ENCODE measurements around the gene SLC35F3. TPM values are rescaled to one million over a fixed set of nuclear protein-coding genes. Genes with fewer than 3 reads are reported as not detected.

SLC35F3 gene
- total RNA-seq, 2 experiments from 2014 or later, result 0.08 TPM; not detected in 1

GRCh38 chr1:234123867-234124266, 219.4 kb downstream of the SLC35F3 start:
- TF ChIP-seq CTCF (IDR thresholded peaks at IDR 0.05), result no peak
- Mint-ChIP-seq H3K4me3 (no peak overlapping the region), H3K27ac (no peak overlapping the region), H3K27me3 (peaks cover 6% of the 10 kb centered on the region), H3K36me3 (ENCODE audit: low read depth) (no peaks in the 10 kb centered on the region), H3K9me3 (no peaks in the 10 kb centered on the region), H3K4me1 (ENCODE audit: low read depth) (no peaks in the 10 kb centered on the region)
- Histone ChIP-seq H3K27ac (ENCODE audit: low read depth in 1 of 2, low read length in 2 of 2) (no peak overlapping the region), H3K36me3 (ENCODE audit: insufficient read depth, low read length) (no peaks in the 10 kb centered on the region), H3K4me1 (ENCODE audit: insufficient read depth, low read length) (no peaks in the 10 kb centered on the region), H3K27me3 (ENCODE audit: control insufficient read depth in 1 of 2, insufficient read depth in 2 of 2, low read length in 2 of 2) (peaks cover 9 to 31% of the 10 kb centered on the region in 2 experiments), H3K4me3 (ENCODE audit: low read length) (no peak overlapping the region), H3K9me3 (ENCODE audit: control insufficient read depth in 1 of 2, insufficient read depth in 1 of 2, low read length in 2 of 2) (no peaks in the 10 kb centered on the region)
- POLR2A ChIA-PET, result no interaction called here
- no peak for DNase-seq
- CTCF ChIA-PET, result no interaction called here
- intact Hi-C loops (cut with DNase I, micrococcal nuclease), result no loop called here
- ATAC-seq (ENCODE audit: poor library complexity), result no peak

GRCh38 chr1:234125283-234125682, 220.8 kb downstream of the SLC35F3 start:
- Histone ChIP-seq H3K9me3 (ENCODE audit: control insufficient read depth in 1 of 2, insufficient read depth in 1 of 2, low read length in 2 of 2) (no peaks in the 10 kb centered on the region), H3K27ac (ENCODE audit: low read depth in 1 of 2, low read length in 2 of 2) (no peak overlapping the region), H3K4me3 (ENCODE audit: low read length) (no peak overlapping the region), H3K4me1 (ENCODE audit: insufficient read depth, low read length) (no peaks in the 10 kb centered on the region), H3K27me3 (ENCODE audit: control insufficient read depth in 1 of 2, insufficient read depth in 2 of 2, low read length in 2 of 2) (peaks cover 9 to 31% of the 10 kb centered on the region in 2 experiments), H3K36me3 (ENCODE audit: insufficient read depth, low read length) (no peaks in the 10 kb centered on the region)
- no peak for TF ChIP-seq CTCF (IDR thresholded peaks at IDR 0.05)
- H3K27me3 Mint-ChIP-seq, result peaks cover 6% of the 10 kb centered on the region
- CTCF ChIA-PET, result interaction anchor here (1.7 to 1.8 kb wide), 2 partner anchors 11 to 273 kb away, joined by 4 to 5 read pairs; no protein-coding TSS in a partner anchor
- ATAC-seq (ENCODE audit: poor library complexity), result no peak
- no peak overlapping the region for H3K4me3 Mint-ChIP-seq
- no peak overlapping the region for H3K27ac Mint-ChIP-seq
- H3K4me1 Mint-ChIP-seq (ENCODE audit: low read depth), result no peaks in the 10 kb centered on the region
- peak in 5 of 14 experiments; percentile 5 to 35 (median 14) for DNase-seq
- intact Hi-C loops (cut with DNase I, micrococcal nuclease), result no loop called here
- H3K36me3 Mint-ChIP-seq (ENCODE audit: low read depth), result no peaks in the 10 kb centered on the region
- POLR2A ChIA-PET, result no interaction called here
- H3K9me3 Mint-ChIP-seq, result no peaks in the 10 kb centered on the region

GRCh38 chr1:234125714-234126113, 221.2 kb downstream of the SLC35F3 start:
- ChIA-PET CTCF (interaction anchor here (1.7 to 1.8 kb wide), 2 partner anchors 11 to 273 kb away, joined by 4 to 5 read pairs; no protein-coding TSS in a partner anchor), POLR2A (no interaction called here)
- no peaks in the 10 kb centered on the region for H3K9me3 Mint-ChIP-seq
- intact Hi-C loops (cut with DNase I, micrococcal nuclease), result no loop called here
- no peak for TF ChIP-seq CTCF (IDR thresholded peaks at IDR 0.05)
- no peaks in the 10 kb centered on the region for H3K36me3 Mint-ChIP-seq (ENCODE audit: low read depth)
- H3K27ac Mint-ChIP-seq, result no peak overlapping the region
- no peaks in the 10 kb centered on the region for H3K36me3 ChIP-seq (ENCODE audit: insufficient read depth, low read length)
- H3K4me3 ChIP-seq (ENCODE audit: low read length), result no peak overlapping the region
- no peak for DNase-seq
- H3K4me1 ChIP-seq (ENCODE audit: insufficient read depth, low read length), result no peaks in the 10 kb centered on the region
- H3K4me3 Mint-ChIP-seq, result no peak overlapping the region
- no peaks in the 10 kb centered on the region for H3K9me3 ChIP-seq (ENCODE audit: control insufficient read depth in 1 of 2, insufficient read depth in 1 of 2, low read length in 2 of 2)
- peaks cover 6% of the 10 kb centered on the region for H3K27me3 Mint-ChIP-seq
- peaks cover 9 to 31% of the 10 kb centered on the region in 2 experiments for H3K27me3 ChIP-seq (ENCODE audit: control insufficient read depth in 1 of 2, insufficient read depth in 2 of 2, low read length in 2 of 2)
- no peaks in the 10 kb centered on the region for H3K4me1 Mint-ChIP-seq (ENCODE audit: low read depth)
- ATAC-seq (ENCODE audit: poor library complexity), result no peak
- H3K27ac ChIP-seq (ENCODE audit: low read depth in 1 of 2, low read length in 2 of 2), result no peak overlapping the region

Measured in CD4-positive, alpha-beta T cell (primary cell).